Right lung (tissue), 5 donors: ENCODE measurements around the gene HRH1. TPM values are rescaled to one million over a fixed set of nuclear protein-coding genes. Genes with fewer than 3 reads are reported as not detected.

Source experiments
- DNase-seq, 2 donors: peaks; one replicate each; pipeline ENCODE4 v3.0.0-alpha.2; 2013
- polyA plus RNA-seq, 5 donors: library from polyadenylated mRNA; unstranded; fragments of 120-200 nt; gene quantifications; one replicate each; pipeline versions ENCODE4 v1.2.1 to v1.2.3, GENCODE V29; 2013; ENCODE audit warnings: inconsistent platforms in 1 of 5, low replicate concordance in 1 of 5; ENCODE audit not compliant: insufficient read length in 5 of 5, insufficient read depth in 1 of 5

HRH1 gene
- polyA plus RNA-seq, 5 donors, result 3.5 to 5.9 (median 5.4) TPM

GRCh38 chr3:11307830-11308432 lies 153.6 kb downstream of the HRH1 start:
- DNase-seq, result no peak

GRCh38 chr3:11310258-11310657 lies 156.0 kb downstream of the HRH1 start:
- DNase-seq, result no peak

GRCh38 chr3:11312166-11312565 lies 157.9 kb downstream of the HRH1 start:
- DNase-seq, result no peak

Other genes starting within 250 kb of the HRH1 start
- gene SLC6A1, start 161.7 kb upstream of the HRH1 start, polyA plus RNA-seq, result 1 to 10 TPM; 3.8 to 6.0 (median 5.8) TPM
- gene ATG7, start 117.9 kb downstream of the HRH1 start, polyA plus RNA-seq, result 10 to 100 TPM; 20.5 to 30.7 (median 27.1) TPM